GM03348 (cell line): Measurements from ENCODE around the gene RPUSD4.
A peak's percentile ranks its signal among the peaks of the same experiment; 100 is the strongest.

Source experiments
- DNase-seq: peaks from one replicate; pipeline ENCODE4 v3.0.0; 2012; ENCODE audit warnings: low spot score

Gene RPUSD4

GRCh38 chr11:126212089-126212660 is 725 bp upstream of the RPUSD4 start:
- peak; percentile 42 for DNase-seq

GRCh38 chr11:126210871-126211235 is 597 bp downstream of the RPUSD4 start:
- DNase-seq: no peak

- no peak for DNase-seq
These were observed 3.6 kb downstream of the RPUSD4 start for GRCh38 chr11:126207896-126208295.

GRCh38 chr11:126205359-126205758 is 6.1 kb downstream of the RPUSD4 start:
- no peak for DNase-seq

GRCh38 chr11:126202646-126203359 is 8.6 kb downstream of the RPUSD4 start:
- DNase-seq: no peak

- DNase-seq: no peak
These were observed 12.8 kb downstream of the RPUSD4 start for GRCh38 chr11:126198648-126199047.

GRCh38 chr11:126197277-126197939 is 14.0 kb downstream of the RPUSD4 start:
- DNase-seq: no peak

- DNase-seq: no peak
These were observed 16.3 kb downstream of the RPUSD4 start for GRCh38 chr11:126195119-126195518.

- DNase-seq: peak; percentile 79
These were observed 17.3 kb downstream of the RPUSD4 start for GRCh38 chr11:126194121-126194543.

- no peak for DNase-seq
These were observed 18.4 kb downstream of the RPUSD4 start for GRCh38 chr11:126193038-126193478.

- no peak for DNase-seq
These were observed 19.1 kb downstream of the RPUSD4 start for GRCh38 chr11:126192361-126192760.

GRCh38 chr11:126191379-126192073 is 19.9 kb downstream of the RPUSD4 start:
- DNase-seq: no peak

- DNase-seq: no peak
These were observed 20.7 kb downstream of the RPUSD4 start for GRCh38 chr11:126190792-126191191.

GRCh38 chr11:126189109-126189929 is 22.1 kb downstream of the RPUSD4 start:
- DNase-seq: no peak

- no peak for DNase-seq
These were observed 22.9 kb downstream of the RPUSD4 start for GRCh38 chr11:126188332-126189108.

GRCh38 chr11:126186708-126187529 is 24.5 kb downstream of the RPUSD4 start:
- DNase-seq: peak; percentile 34

- no peak for DNase-seq
These were observed 25.3 kb downstream of the RPUSD4 start for GRCh38 chr11:126186025-126186698.

GRCh38 chr11:126185259-126186024 is 26.0 kb downstream of the RPUSD4 start:
- no peak for DNase-seq
